PFSK-1 (cell line): Measurements from ENCODE around the gene TTC23L.

ENCODE experiments used
- FOXP2 ChIP-seq: optimal IDR thresholded peaks from 2 replicates; pipeline ENCODE3; 2011; ENCODE audit warnings: borderline replicate concordance, control low read depth, inconsistent platforms; ENCODE audit not compliant: insufficient read depth; ENCODE audit errors: extremely low read length, extremely low read depth
- POLR2AphosphoS5 ChIP-seq: IDR thresholded peaks from 2 replicates; pipeline ENCODE4 v1.6.1; 2012; ENCODE audit warnings: low read depth, mild to moderate bottlenecking, control low read depth, low read length, moderate library complexity
- SIN3A ChIP-seq: IDR thresholded peaks from 2 replicates; pipeline ENCODE4 v1.6.1; 2012; ENCODE audit warnings: mild to moderate bottlenecking, low read length, moderate library complexity, borderline replicate concordance; ENCODE audit not compliant: insufficient read depth
- TAF1 ChIP-seq: IDR thresholded peaks from 2 replicates; pipeline ENCODE4 v1.6.1; 2012; ENCODE audit warnings: low read length, control low read depth, borderline replicate concordance; ENCODE audit not compliant: insufficient read depth
- TF ChIP-seq, protein P1 (sequence below), 2 experiments: IDR thresholded peaks; 2 replicates each; pipeline versions ENCODE4 v1.6.1 to v1.8.0; 2011 to 2012; ENCODE audit warnings: low read depth in 2 of 2, low read length in 2 of 2, control low read depth in 1 of 2, inconsistent platforms in 1 of 2, mild to moderate bottlenecking in 1 of 2, moderate library complexity in 1 of 2; ENCODE audit not compliant: insufficient read depth in 1 of 2

Gene TTC23L

DNA sequence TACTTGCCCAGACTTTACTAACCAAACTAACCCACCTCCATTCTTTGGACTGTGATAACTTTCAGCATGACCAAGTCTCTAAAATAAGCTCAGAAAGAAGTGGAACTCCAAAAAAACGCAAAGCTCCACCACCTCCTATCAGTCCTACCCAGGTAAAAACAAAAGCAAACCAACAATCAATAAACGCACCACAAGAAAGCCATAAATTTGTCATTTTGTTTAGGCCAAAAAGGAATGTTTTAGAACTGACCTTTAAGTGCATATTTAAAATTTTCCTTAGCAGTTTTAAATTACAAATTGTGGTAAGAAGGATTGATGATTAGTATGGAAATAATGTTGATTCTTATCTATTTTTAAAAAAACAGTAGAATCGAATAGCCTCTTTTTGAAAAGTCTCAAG, 25.5 kb upstream of the TTC23L start:
- no peak for TF ChIP-seq SIN3A
- no peak for TF ChIP-seq TAF1
- no peak for TF ChIP-seq POLR2AphosphoS5
- TF ChIP-seq, protein P1, sequence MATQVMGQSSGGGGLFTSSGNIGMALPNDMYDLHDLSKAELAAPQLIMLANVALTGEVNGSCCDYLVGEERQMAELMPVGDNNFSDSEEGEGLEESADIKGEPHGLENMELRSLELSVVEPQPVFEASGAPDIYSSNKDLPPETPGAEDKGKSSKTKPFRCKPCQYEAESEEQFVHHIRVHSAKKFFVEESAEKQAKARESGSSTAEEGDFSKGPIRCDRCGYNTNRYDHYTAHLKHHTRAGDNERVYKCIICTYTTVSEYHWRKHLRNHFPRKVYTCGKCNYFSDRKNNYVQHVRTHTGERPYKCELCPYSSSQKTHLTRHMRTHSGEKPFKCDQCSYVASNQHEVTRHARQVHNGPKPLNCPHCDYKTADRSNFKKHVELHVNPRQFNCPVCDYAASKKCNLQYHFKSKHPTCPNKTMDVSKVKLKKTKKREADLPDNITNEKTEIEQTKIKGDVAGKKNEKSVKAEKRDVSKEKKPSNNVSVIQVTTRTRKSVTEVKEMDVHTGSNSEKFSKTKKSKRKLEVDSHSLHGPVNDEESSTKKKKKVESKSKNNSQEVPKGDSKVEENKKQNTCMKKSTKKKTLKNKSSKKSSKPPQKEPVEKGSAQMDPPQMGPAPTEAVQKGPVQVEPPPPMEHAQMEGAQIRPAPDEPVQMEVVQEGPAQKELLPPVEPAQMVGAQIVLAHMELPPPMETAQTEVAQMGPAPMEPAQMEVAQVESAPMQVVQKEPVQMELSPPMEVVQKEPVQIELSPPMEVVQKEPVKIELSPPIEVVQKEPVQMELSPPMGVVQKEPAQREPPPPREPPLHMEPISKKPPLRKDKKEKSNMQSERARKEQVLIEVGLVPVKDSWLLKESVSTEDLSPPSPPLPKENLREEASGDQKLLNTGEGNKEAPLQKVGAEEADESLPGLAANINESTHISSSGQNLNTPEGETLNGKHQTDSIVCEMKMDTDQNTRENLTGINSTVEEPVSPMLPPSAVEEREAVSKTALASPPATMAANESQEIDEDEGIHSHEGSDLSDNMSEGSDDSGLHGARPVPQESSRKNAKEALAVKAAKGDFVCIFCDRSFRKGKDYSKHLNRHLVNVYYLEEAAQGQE (IDR thresholded peaks at IDR 0.05; ENCODE audit: insufficient read depth in 1 of 2, low read depth in 2 of 2, low read length in 2 of 2), result no peak
- TF ChIP-seq FOXP2, result no peak

DNA sequence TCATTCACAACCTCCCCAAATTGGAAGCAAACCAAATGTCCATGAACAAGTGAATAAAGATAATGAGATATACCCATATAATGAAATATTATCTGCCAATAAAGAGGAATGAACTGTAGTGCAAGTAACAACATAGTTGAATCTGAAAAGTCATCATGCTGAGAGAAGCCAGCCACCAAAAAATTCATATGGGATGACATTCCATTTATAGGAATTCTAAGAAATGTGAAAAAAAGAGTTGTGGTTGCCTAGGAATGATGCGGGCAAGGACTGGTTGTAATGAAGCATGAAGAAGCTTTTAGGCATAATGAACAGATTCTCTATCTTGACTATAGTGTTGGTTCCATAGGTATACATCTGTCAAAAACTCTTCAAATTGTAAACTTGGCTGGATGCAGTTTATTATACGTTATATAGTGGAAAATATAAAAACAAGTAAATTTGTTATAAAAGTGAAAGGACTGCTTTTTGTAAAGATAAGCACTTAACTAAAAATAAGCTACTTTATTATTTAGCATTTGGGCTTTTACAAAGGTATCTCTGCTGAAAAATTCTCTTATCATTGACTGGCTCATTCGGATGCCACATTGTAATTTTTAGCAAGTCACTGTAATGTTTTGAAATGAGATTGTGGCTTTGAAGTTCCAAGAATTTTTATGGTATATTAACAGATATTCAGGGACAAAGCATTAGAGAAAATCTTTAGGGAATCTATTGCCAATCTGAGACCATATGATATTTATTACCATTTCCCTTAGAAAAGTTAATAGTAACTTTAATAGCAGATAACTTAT, 21.2 kb upstream of the TTC23L start:
- TF ChIP-seq FOXP2, result no peak
- TF ChIP-seq SIN3A, result no peak

DNA sequence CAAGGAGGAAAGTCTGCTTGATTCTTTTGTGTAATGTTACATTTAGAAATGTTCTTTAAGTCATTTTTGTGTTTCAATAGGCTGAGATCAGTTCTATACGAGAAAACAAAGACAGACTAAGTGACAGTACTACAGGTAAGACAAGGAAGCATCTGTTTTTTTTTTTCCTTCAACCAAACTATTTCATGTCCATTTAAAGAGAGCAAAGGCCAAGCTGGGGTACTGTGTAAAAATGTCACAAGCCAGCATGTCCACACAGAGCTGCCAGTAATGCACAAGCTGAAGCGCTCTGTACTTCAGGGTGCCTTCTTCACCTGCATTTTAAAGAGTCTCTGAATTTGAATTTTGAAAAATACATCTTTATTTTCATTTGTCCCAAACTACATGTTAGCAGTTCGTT, 20.2 kb upstream of the TTC23L start:
- TF ChIP-seq POLR2AphosphoS5 (no peak), FOXP2 (no peak), SIN3A (no peak), TAF1 (no peak)
- TF ChIP-seq, protein P1 (IDR thresholded peaks at IDR 0.05; ENCODE audit: insufficient read depth in 1 of 2, low read depth in 2 of 2, low read length in 2 of 2), result no peak

DNA sequence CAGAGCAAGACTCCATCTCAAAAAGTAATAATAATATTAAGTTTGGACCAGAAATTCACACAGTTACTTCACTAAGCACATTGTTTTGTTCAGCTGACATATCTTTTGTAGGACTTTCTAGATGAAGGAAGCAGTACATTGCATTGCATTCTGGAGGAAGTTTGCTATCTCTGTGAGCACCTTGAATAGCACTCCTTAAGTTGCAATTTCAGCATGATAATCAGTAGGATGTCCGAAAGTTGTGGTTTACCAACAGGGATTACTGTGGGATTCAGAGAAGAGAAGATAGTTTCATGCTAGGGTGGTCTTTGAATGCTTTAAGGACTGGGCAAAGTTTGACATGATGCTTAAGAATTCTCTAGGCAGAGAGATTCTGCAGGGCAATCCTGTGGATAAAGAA, 18.4 kb upstream of the TTC23L start:
- TF ChIP-seq FOXP2 (no peak), TAF1 (no peak), SIN3A (no peak), POLR2AphosphoS5 (no peak)
- TF ChIP-seq, protein P1 (IDR thresholded peaks at IDR 0.05; ENCODE audit: insufficient read depth in 1 of 2, low read depth in 2 of 2, low read length in 2 of 2), result no peak

DNA sequence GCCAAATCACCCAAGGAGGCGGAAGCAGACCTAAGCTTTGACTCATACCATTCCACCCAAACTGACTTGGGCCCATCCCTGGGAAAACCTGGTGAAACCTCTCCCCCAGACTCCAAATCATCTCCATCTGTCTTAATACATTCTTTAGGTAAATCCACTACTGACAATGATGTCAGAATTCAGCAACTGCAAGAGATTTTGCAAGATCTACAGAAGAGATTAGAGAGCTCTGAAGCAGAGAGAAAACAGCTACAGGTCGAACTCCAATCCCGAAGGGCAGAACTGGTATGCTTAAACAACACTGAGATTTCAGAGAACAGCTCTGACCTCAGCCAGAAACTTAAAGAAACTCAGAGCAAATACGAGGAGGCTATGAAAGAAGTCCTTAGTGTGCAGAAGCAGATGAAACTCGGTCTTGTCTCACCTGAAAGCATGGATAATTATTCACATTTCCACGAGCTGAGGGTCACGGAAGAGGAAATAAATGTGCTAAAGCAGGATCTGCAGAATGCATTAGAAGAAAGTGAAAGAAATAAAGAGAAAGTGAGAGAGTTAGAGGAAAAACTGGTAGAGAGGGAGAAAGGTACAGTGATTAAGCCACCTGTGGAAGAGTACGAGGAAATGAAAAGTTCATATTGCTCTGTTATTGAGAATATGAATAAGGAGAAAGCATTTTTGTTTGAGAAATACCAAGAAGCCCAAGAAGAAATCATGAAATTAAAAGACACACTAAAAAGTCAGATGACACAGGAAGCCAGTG, 15.8 kb upstream of the TTC23L start:
- TF ChIP-seq, protein P1 (IDR thresholded peaks at IDR 0.05; ENCODE audit: insufficient read depth in 1 of 2, low read depth in 2 of 2, low read length in 2 of 2), result no peak
